Bronchial epithelial cell (primary cell): ENCODE measurements around the gene AOAH. TPM values are rescaled to one million over a fixed set of nuclear protein-coding genes. Genes with fewer than 3 reads are reported as not detected.

ENCODE experiments used
- DNase-seq: peaks from one replicate; pipeline ENCODE4 v3.0.0-alpha.2; 2010; ENCODE audit warnings: low read depth
- FAIRE-seq: peaks from 2 replicates; lab custom pipeline; 2011; peaks lifted over from hg19 to GRCh38; lab: Jason Lieb, UNC
- H3K27me3 ChIP-seq: 2 replicates; pipeline ENCODE4 v1.5.1; 2011; ENCODE audit warnings: low read length; ENCODE audit not compliant: control insufficient read depth, insufficient read depth
- H3K36me3 ChIP-seq: 2 replicates; pipeline ENCODE4 v1.5.1; 2011; ENCODE audit warnings: low read length; ENCODE audit not compliant: control insufficient read depth, insufficient read depth
- H3K4me3 ChIP-seq: 2 replicates; pipeline ENCODE4 v1.5.1; 2011; ENCODE audit warnings: mild to moderate bottlenecking, low read depth, low read length, control low read depth
- CTCF ChIP-seq: IDR thresholded peaks from 2 replicates; pipeline ENCODE4 v1.5.1; 2011; ENCODE audit warnings: mild to moderate bottlenecking, moderate library complexity, low read length, control low read depth, inconsistent platforms; ENCODE audit not compliant: insufficient read depth, severe bottlenecking
- total RNA-seq: library from RNA; depleted of rRNA; stranded (reverse); fragments of >200 nt; gene quantifications from 2 replicates; pipeline ENCODE4 v1.2.1, GENCODE V29; 2014

The AOAH gene
- total RNA-seq, 1 donor from 2014 or later: not detected

- TF ChIP-seq CTCF: no peak
- DNase-seq: peak; percentile 12
- FAIRE-seq: no peak
- Histone ChIP-seq H3K27me3 (no peaks in the 10 kb centered on the region), H3K4me3 (no peak overlapping the region), H3K36me3 (no peaks in the 10 kb centered on the region)
Observed at GRCh38 chr7:36565792-36566356, 158.4 kb downstream of the AOAH start.

- no peak overlapping the region for H3K4me3 ChIP-seq
- H3K27me3 ChIP-seq: no peaks in the 10 kb centered on the region
- FAIRE-seq (no peak), DNase-seq (no peak)
- no peaks in the 10 kb centered on the region for H3K36me3 ChIP-seq
- no peak for TF ChIP-seq CTCF
Observed at GRCh38 chr7:36564489-36564888, 159.8 kb downstream of the AOAH start.

- no peak for FAIRE-seq
- no peak for TF ChIP-seq CTCF
- no peaks in the 10 kb centered on the region for H3K27me3 ChIP-seq
Observed at GRCh38 chr7:36563706-36564327, 160.5 kb downstream of the AOAH start.

GRCh38 chr7:36562121-36562520 is 162.2 kb downstream of the AOAH start:
- Histone ChIP-seq H3K27me3 (no peaks in the 10 kb centered on the region), H3K36me3 (no peaks in the 10 kb centered on the region), H3K4me3 (no peak overlapping the region)
- no peak for TF ChIP-seq CTCF
- DNase-seq (no peak), FAIRE-seq (no peak)

More at GRCh38 chr7:36563706-36564327, 160.5 kb downstream of the AOAH start:
- H3K36me3 ChIP-seq: no peaks in the 10 kb centered on the region
- DNase-seq: peak; percentile 3
- no peak overlapping the region for H3K4me3 ChIP-seq

- no peaks in the 10 kb centered on the region for H3K36me3 ChIP-seq
- TF ChIP-seq CTCF: no peak
- no peaks in the 10 kb centered on the region for H3K27me3 ChIP-seq
- DNase-seq (no peak), FAIRE-seq (no peak)
- H3K4me3 ChIP-seq: no peak overlapping the region
Observed at GRCh38 chr7:36549029-36549428, 175.3 kb downstream of the AOAH start.
